Activated T-helper 1 cell treated with anti-CD3 and anti-CD28 coated beads, Interleukin-12 subunit alpha, Interleukin-12 subunit beta, Interleukin-2, Interleukin-4 antibody, amounts not matched to agents 30 ng/mL and 10 ng/mL and 1 ng/mL, durations not matched to agents 14 hours and 24 hours and 36 hours (primary cell): ENCODE data around the gene FAM204A. TPM values are rescaled to one million over a fixed set of nuclear protein-coding genes. Genes with fewer than 3 reads are reported as not detected.

Experiments
- DNase-seq: peaks from one replicate; pipeline ENCODE4 v3.0.0; 2021; ENCODE audit warnings: low spot score
- H3K27ac Mint-ChIP-seq: one replicate; pipeline ENCODE4 v1.8.0; 2021; ENCODE audit warnings: mild to moderate bottlenecking, mixed read lengths
- H3K27me3 Mint-ChIP-seq: one replicate; pipeline ENCODE4 v1.8.0; 2022; ENCODE audit warnings: mild to moderate bottlenecking, moderate library complexity, mixed read lengths; ENCODE audit not compliant: insufficient read depth
- H3K36me3 Mint-ChIP-seq: one replicate; pipeline ENCODE4 v1.8.0; 2021; ENCODE audit warnings: low read depth, mixed read lengths
- H3K4me1 Mint-ChIP-seq: one replicate; pipeline ENCODE4 v1.8.0; 2021; ENCODE audit warnings: low read depth, mixed read lengths
- H3K4me3 Mint-ChIP-seq: one replicate; pipeline ENCODE4 v1.8.0; 2021; ENCODE audit warnings: mild to moderate bottlenecking, moderate library complexity, mixed read lengths
- H3K9me3 Mint-ChIP-seq: one replicate; pipeline ENCODE4 v1.8.0; 2021; ENCODE audit warnings: mixed read lengths
- intact Hi-C: fragments of 100-400 bp; cut with micrococcal nuclease; formaldehyde crosslinking; loops from one replicate; pipeline ENCODE4 v1.15.1; 2024
- total RNA-seq: library from RNA; stranded (reverse); gene quantifications from 2 replicates; pipeline ENCODE4 v1.2.3, GENCODE V29; 2022

FAM204A gene
- total RNA-seq: 61.8 and 63.3 TPM in 2 replicates

GRCh38 chr10:118341791-118342637 is at the start of gene FAM204A:
Gene FAM204A, minus strand, starts transcription at chr10:118342324. Its CDS starts 5,909 bp downstream, at chr10:118336415.
- no peaks in the 10 kb centered on the region for H3K9me3 Mint-ChIP-seq
- DNase-seq: peak; percentile 94
- intact Hi-C loops: loop anchor here (1.0 to 2.0 kb wide), 5 partner anchors 10 to 1531 kb away; partner anchors contain the start of genes MCMBP, PDZD8 and RAB11FIP2

GRCh38 chr10:118383699-118384098 is 41.6 kb upstream of the FAM204A start:
- Mint-ChIP-seq H3K27me3 (peaks cover 7% of the 10 kb centered on the region), H3K4me3 (no peak overlapping the region), H3K9me3 (no peaks in the 10 kb centered on the region), H3K4me1 (no peaks in the 10 kb centered on the region), H3K27ac (no peak overlapping the region), H3K36me3 (no peaks in the 10 kb centered on the region)
- no peak for DNase-seq
- intact Hi-C loops: no loop called here

More at GRCh38 chr10:118341791-118342637, at the start of gene FAM204A:
- peak within 1 kb of the TSS; percentile 92 for H3K27ac Mint-ChIP-seq
- peaks cover 32% of the 10 kb centered on the region for H3K4me1 Mint-ChIP-seq
- peak within 1 kb of the TSS; percentile 92 for H3K4me3 Mint-ChIP-seq
- H3K27me3 Mint-ChIP-seq: peaks cover 6% of the 10 kb centered on the region
- peaks cover 10% of the 10 kb centered on the region for H3K36me3 Mint-ChIP-seq

GRCh38 chr10:118383063-118383689 is 41.1 kb upstream of the FAM204A start:
- no peak for DNase-seq
- H3K27ac Mint-ChIP-seq: no peak overlapping the region
- H3K27me3 Mint-ChIP-seq: peaks cover 7% of the 10 kb centered on the region
- H3K9me3 Mint-ChIP-seq: no peaks in the 10 kb centered on the region
- no peaks in the 10 kb centered on the region for H3K4me1 Mint-ChIP-seq
- no peaks in the 10 kb centered on the region for H3K36me3 Mint-ChIP-seq
- intact Hi-C loops: no loop called here
- no peak overlapping the region for H3K4me3 Mint-ChIP-seq

GRCh38 chr10:118374404-118374803 is 32.3 kb upstream of the FAM204A start:
- no peak for DNase-seq
- Mint-ChIP-seq H3K4me3 (no peak overlapping the region), H3K4me1 (no peaks in the 10 kb centered on the region), H3K27me3 (peaks cover 29% of the 10 kb centered on the region), H3K27ac (no peak overlapping the region), H3K9me3 (no peaks in the 10 kb centered on the region), H3K36me3 (no peaks in the 10 kb centered on the region)
- intact Hi-C loops: no loop called here

GRCh38 chr10:118373786-118374185 is 31.7 kb upstream of the FAM204A start:
- intact Hi-C loops: no loop called here

GRCh38 chr10:118370499-118370898 is 28.4 kb upstream of the FAM204A start:
- Mint-ChIP-seq H3K4me3 (no peak overlapping the region), H3K27me3 (peaks cover 27% of the 10 kb centered on the region), H3K4me1 (no peaks in the 10 kb centered on the region), H3K9me3 (no peaks in the 10 kb centered on the region), H3K36me3 (no peaks in the 10 kb centered on the region), H3K27ac (no peak overlapping the region)
- intact Hi-C loops: no loop called here
- no peak for DNase-seq

More at GRCh38 chr10:118373786-118374185, 31.7 kb upstream of the FAM204A start:
- H3K27me3 Mint-ChIP-seq: peaks cover 29% of the 10 kb centered on the region
- no peak overlapping the region for H3K27ac Mint-ChIP-seq
- no peaks in the 10 kb centered on the region for H3K4me1 Mint-ChIP-seq
- no peak for DNase-seq
- no peak overlapping the region for H3K4me3 Mint-ChIP-seq
- no peaks in the 10 kb centered on the region for H3K9me3 Mint-ChIP-seq
- H3K36me3 Mint-ChIP-seq: no peaks in the 10 kb centered on the region

GRCh38 chr10:118369641-118370205 is 27.6 kb upstream of the FAM204A start:
- H3K36me3 Mint-ChIP-seq: no peaks in the 10 kb centered on the region
- intact Hi-C loops: no loop called here
- H3K27ac Mint-ChIP-seq: no peak overlapping the region
- no peak overlapping the region for H3K4me3 Mint-ChIP-seq
- peaks cover 27% of the 10 kb centered on the region for H3K27me3 Mint-ChIP-seq
- no peak for DNase-seq
- no peaks in the 10 kb centered on the region for H3K9me3 Mint-ChIP-seq
- no peaks in the 10 kb centered on the region for H3K4me1 Mint-ChIP-seq

GRCh38 chr10:118365702-118366101 is 23.6 kb upstream of the FAM204A start:
- intact Hi-C loops: no loop called here
- Mint-ChIP-seq H3K27ac (no peak overlapping the region), H3K9me3 (no peaks in the 10 kb centered on the region)

GRCh38 chr10:118362103-118362502 is 20.0 kb upstream of the FAM204A start:
- Mint-ChIP-seq H3K4me3 (no peak overlapping the region), H3K36me3 (no peaks in the 10 kb centered on the region), H3K27me3 (peaks cover 16% of the 10 kb centered on the region), H3K4me1 (no peaks in the 10 kb centered on the region), H3K27ac (no peak overlapping the region), H3K9me3 (no peaks in the 10 kb centered on the region)
- intact Hi-C loops: no loop called here
- no peak for DNase-seq

More at GRCh38 chr10:118365702-118366101, 23.6 kb upstream of the FAM204A start:
- no peak overlapping the region for H3K4me3 Mint-ChIP-seq
- H3K27me3 Mint-ChIP-seq: peaks cover 15% of the 10 kb centered on the region
- no peaks in the 10 kb centered on the region for H3K36me3 Mint-ChIP-seq
- H3K4me1 Mint-ChIP-seq: no peaks in the 10 kb centered on the region
- no peak for DNase-seq

- no peak for DNase-seq
- no peaks in the 10 kb centered on the region for H3K9me3 Mint-ChIP-seq
- peaks cover 30% of the 10 kb centered on the region for H3K27me3 Mint-ChIP-seq
- intact Hi-C loops: no loop called here
- H3K36me3 Mint-ChIP-seq: no peaks in the 10 kb centered on the region
- no peaks in the 10 kb centered on the region for H3K4me1 Mint-ChIP-seq
- H3K27ac Mint-ChIP-seq: no peak overlapping the region
- H3K4me3 Mint-ChIP-seq: no peak overlapping the region
These were observed 16.2 kb upstream of the FAM204A start for GRCh38 chr10:118358327-118358726.

GRCh38 chr10:118357841-118358240 is 15.7 kb upstream of the FAM204A start:
- H3K27ac Mint-ChIP-seq: no peak overlapping the region
- intact Hi-C loops: no loop called here
- H3K9me3 Mint-ChIP-seq: no peaks in the 10 kb centered on the region
- H3K36me3 Mint-ChIP-seq: no peaks in the 10 kb centered on the region
- DNase-seq: no peak
- H3K4me1 Mint-ChIP-seq: no peaks in the 10 kb centered on the region
- H3K27me3 Mint-ChIP-seq: peaks cover 31% of the 10 kb centered on the region
- H3K4me3 Mint-ChIP-seq: no peak overlapping the region

- Mint-ChIP-seq H3K36me3 (no peaks in the 10 kb centered on the region), H3K27me3 (peaks cover 30% of the 10 kb centered on the region), H3K9me3 (no peaks in the 10 kb centered on the region), H3K27ac (no peak overlapping the region), H3K4me3 (no peak overlapping the region), H3K4me1 (no peaks in the 10 kb centered on the region)
- intact Hi-C loops: no loop called here
- DNase-seq: no peak
These were observed 14.5 kb upstream of the FAM204A start for GRCh38 chr10:118356628-118357027.

- Mint-ChIP-seq H3K4me1 (no peaks in the 10 kb centered on the region), H3K27me3 (peaks cover 29% of the 10 kb centered on the region), H3K27ac (no peak overlapping the region), H3K4me3 (no peak overlapping the region), H3K36me3 (no peaks in the 10 kb centered on the region), H3K9me3 (no peaks in the 10 kb centered on the region)
- DNase-seq: no peak
- intact Hi-C loops: no loop called here
These were observed 13.1 kb upstream of the FAM204A start for GRCh38 chr10:118355234-118355633.
